ENCODE data around the gene SH3PXD2A. TPM values are rescaled to one million over a fixed set of nuclear protein-coding genes. Genes with fewer than 3 reads are reported as not detected.

SH3PXD2A gene
- total and polyA plus RNA-seq, 5 experiments from 2014 or later, result 0.09 to 22.4 (median 0.50) TPM

DNA sequence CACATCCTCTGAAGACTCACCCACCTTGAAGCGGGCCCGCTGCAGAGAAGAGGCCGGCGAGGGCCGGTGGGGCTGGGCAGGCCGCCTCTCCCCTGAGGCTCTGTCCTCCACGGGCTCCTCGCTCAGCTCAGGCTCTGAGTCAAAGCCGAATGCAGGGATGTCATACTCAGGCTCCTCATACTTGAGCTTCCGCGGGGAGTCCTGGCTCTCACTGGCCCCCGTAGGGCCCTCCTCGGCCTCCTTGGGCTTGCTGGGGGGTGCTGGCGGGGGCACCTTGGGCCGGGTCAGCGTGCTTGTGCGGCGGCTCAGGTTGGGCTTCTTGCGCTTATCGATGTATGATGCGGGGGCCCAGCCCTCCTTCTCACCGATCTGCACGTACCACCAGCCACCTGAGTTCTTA lies 252.0 kb downstream of the SH3PXD2A start:
- Mint-ChIP-seq H3K4me3 (no peak overlapping the region), H3K36me3 (peaks cover 0 to 9% (median 0%) of the 10 kb centered on the region in 3 donors), H3K4me1 (peaks cover 0 to 2% (median under 1%) of the 10 kb centered on the region in 4 donors), H3K9me3 (no peaks in the 10 kb centered on the region), H3K27me3 (no peaks in the 10 kb centered on the region), H3K27ac (peak overlapping the region in 1 of 10 donors; percentile 33)
- no peak for DNase-seq
- ATAC-seq, result no peak
- POLR2A ChIA-PET, result no interaction called here

DNA sequence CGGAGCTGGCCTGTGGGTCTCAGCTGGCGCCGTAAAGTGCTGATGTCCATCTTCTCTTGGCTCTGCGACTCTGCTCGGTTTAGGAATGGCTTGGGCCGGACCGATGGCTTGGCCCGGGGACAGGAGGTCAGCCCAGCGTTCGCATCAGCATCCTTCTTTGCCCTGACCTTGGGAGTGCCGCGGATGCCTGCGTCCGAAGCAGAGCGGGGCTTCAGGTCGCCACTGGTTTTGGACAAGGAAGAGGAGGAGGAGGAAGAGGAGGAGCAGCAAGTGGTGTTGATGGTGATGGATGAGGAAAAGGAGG lies 252.6 kb downstream of the SH3PXD2A start:
- ATAC-seq (no peak), DNase-seq (no peak)
- Mint-ChIP-seq H3K27me3 (no peaks in the 10 kb centered on the region), H3K36me3 (peaks cover 0 to 9% (median 0%) of the 10 kb centered on the region in 3 donors), H3K9me3 (no peaks in the 10 kb centered on the region), H3K27ac (no peak overlapping the region), H3K4me3 (peak overlapping the region in 1 of 10 donors; percentile 38), H3K4me1 (peaks cover 0 to 2% (median under 1%) of the 10 kb centered on the region in 4 donors)
- POLR2A ChIA-PET, result no interaction called here

DNA sequence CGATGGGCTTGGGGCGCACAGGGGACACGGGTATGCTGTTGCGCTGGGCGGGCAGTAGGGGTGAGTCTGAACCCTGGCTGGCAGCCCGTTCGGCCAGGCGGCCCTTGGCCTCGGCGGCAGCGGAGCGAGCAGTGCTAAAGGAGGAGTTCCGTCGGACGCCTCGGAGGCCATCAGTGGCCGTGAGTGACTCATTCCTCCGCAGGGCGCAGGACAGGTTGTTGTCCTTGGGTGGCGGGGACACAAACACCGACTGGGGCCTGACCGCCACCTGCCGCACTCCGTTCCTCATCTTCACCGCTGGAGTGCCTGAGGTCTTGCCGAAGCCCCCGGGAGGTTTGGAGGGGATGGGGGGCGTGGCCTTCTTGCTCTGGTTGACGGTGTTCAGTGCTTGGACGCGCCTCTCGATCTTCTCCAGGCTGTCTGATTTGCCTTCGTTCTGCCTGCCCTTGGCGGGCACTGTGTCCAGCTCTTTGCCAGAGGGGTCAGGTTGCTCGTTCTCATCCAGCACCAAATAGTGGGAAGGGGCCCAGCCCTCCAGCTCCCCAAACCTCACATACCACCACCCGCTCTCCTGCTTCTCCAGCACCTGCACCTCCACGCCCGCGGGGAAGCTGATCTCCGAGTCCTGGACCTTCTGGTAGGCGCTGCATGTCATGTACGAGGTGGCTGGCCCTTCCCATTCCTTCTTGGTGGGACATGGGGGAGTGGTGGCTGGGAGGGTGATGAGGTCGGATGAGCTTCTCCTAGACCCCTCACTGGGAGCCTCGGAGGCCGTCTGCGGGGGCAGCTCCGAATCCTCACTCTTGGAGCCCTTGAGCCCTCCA lies 253.1 kb downstream of the SH3PXD2A start:
- ATAC-seq (no peak), DNase-seq (no peak)
- peak overlapping the region in 1 of 10 donors; percentile 1 for H3K27ac Mint-ChIP-seq
- POLR2A ChIA-PET, result interaction anchor here (0.6 kb wide), 1 partner anchor 515 kb away, joined by 5 read pairs; no protein-coding TSS in a partner anchor
- H3K36me3 Mint-ChIP-seq, result peaks cover 0 to 9% (median 0%) of the 10 kb centered on the region in 3 donors
- peaks cover 0 to 2% (median under 1%) of the 10 kb centered on the region in 4 donors for H3K4me1 Mint-ChIP-seq
- H3K9me3 Mint-ChIP-seq, result no peaks in the 10 kb centered on the region
- H3K27me3 Mint-ChIP-seq, result no peaks in the 10 kb centered on the region
- H3K4me3 Mint-ChIP-seq, result no peak overlapping the region

DNA sequence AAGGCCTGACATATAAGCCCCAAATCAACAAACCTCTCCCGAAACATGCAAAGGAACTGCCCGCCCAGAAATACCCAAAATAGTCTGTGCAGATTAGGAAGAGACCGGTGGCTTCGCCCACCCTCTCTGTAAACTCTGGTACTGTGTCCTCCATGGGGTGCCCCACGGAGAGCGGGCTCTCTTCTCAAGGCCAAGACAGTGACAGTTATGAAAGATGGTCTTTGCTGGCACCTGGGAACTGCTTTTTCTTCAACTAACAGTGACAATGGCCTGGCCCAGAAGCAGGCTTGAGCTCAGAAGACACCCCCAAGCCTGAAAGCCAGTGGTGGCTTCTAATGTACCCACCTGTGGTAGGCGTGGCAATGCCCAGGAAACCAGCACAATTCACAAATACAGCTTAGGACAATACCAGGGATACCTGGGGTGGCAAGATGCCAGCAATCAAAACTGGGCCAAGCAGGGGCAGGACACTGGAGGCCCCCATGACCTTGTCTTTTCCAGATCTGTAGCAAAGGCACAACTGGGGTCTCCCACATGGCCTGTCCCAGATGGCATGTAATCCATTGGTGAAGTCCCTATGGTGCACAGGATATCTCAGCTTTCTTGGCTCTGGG lies 254.3 kb downstream of the SH3PXD2A start:
- H3K36me3 Mint-ChIP-seq, result peaks cover 0 to 9% (median 0%) of the 10 kb centered on the region in 3 donors
- no peaks in the 10 kb centered on the region for H3K9me3 Mint-ChIP-seq
- no peak overlapping the region for H3K4me3 Mint-ChIP-seq
- POLR2A ChIA-PET, result no interaction called here
- H3K4me1 Mint-ChIP-seq, result peaks cover 0 to 2% (median under 1%) of the 10 kb centered on the region in 4 donors
- no peak overlapping the region for H3K27ac Mint-ChIP-seq
- no peak for ATAC-seq
- DNase-seq, result no peak
- H3K27me3 Mint-ChIP-seq, result no peaks in the 10 kb centered on the region

DNA sequence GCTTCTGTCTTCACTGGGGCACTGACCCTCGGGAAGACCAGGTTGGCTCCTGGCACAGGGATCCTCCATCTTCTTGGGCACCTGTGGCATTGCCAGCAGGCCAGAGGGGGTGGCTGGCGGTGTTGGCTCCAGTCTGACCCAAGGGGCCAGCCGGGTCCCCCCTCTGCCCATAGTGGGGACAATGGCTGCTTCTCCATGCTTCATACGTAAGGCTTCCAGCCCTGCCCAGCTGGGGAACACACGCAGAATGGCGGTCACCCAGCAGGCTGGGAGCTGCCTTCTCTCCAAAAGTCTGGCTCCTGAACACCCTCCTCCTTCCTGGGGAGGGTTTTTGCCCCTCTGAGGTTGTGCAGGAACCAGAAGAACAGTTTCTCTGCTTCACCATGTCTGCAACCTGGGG lies 255.1 kb downstream of the SH3PXD2A start:
- ATAC-seq (no peak), DNase-seq (no peak)
- POLR2A ChIA-PET, result no interaction called here
- Mint-ChIP-seq H3K4me3 (no peak overlapping the region), H3K27me3 (no peaks in the 10 kb centered on the region), H3K27ac (no peak overlapping the region), H3K36me3 (peaks cover 0 to 9% (median 0%) of the 10 kb centered on the region in 3 donors), H3K4me1 (peaks cover 0 to 2% (median under 1%) of the 10 kb centered on the region in 4 donors), H3K9me3 (no peaks in the 10 kb centered on the region)

DNA sequence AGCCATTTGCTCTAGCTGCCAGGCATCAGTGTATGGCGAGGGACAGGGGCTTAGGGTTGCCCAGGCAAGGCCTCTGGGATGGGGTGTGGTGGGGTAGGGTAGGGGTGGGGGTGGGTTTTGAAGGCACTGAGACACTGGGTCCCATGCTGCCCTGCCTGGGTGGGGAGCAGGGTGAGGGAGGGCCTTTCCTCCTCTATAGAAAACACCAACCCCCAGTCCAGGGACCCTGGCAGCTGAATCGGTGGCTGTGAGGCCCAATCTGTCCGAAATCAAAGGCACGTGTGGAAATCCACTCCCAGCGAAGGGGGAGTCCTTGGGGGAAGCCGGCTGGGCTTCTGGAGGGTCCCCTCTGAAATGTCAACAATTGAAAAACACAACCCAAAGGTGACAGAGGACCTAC lies 255.5 kb downstream of the SH3PXD2A start:
- Mint-ChIP-seq H3K4me1 (peaks cover 0 to 2% (median under 1%) of the 10 kb centered on the region in 4 donors), H3K27me3 (no peaks in the 10 kb centered on the region), H3K4me3 (no peak overlapping the region), H3K27ac (no peak overlapping the region), H3K9me3 (no peaks in the 10 kb centered on the region), H3K36me3 (peaks cover 0 to 9% (median 0%) of the 10 kb centered on the region in 3 donors)
- POLR2A ChIA-PET, result no interaction called here
- DNase-seq (no peak), ATAC-seq (no peak)

DNA sequence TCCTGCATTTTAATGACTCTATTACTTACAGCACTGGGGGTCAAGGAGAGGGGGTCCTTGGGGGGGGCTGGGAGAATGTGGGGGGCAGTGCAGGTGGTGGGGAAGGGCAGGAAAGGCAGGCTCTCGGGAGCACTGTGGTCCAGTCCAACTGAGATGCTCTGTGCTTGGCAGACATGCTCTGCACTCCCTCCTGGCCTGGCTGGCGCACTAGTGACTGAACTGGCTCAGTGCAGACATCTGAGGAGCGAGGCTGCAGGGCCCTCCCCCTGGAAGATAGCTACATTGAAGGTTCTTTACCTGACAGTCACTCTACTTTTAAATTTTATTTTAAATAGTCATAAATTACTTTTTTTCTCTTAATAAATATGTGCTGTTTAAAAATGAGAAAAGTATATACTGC lies 256.2 kb downstream of the SH3PXD2A start:
- H3K27me3 Mint-ChIP-seq, result no peaks in the 10 kb centered on the region
- peak overlapping the region in 1 of 10 donors; percentile 40 for H3K27ac Mint-ChIP-seq
- DNase-seq (no peak), ATAC-seq (no peak)
- peaks cover 0 to 2% (median under 1%) of the 10 kb centered on the region in 4 donors for H3K4me1 Mint-ChIP-seq
- H3K36me3 Mint-ChIP-seq, result peaks cover 0 to 9% (median 0%) of the 10 kb centered on the region in 3 donors
- POLR2A ChIA-PET, result no interaction called here
- H3K4me3 Mint-ChIP-seq, result no peak overlapping the region
- no peaks in the 10 kb centered on the region for H3K9me3 Mint-ChIP-seq

DNA sequence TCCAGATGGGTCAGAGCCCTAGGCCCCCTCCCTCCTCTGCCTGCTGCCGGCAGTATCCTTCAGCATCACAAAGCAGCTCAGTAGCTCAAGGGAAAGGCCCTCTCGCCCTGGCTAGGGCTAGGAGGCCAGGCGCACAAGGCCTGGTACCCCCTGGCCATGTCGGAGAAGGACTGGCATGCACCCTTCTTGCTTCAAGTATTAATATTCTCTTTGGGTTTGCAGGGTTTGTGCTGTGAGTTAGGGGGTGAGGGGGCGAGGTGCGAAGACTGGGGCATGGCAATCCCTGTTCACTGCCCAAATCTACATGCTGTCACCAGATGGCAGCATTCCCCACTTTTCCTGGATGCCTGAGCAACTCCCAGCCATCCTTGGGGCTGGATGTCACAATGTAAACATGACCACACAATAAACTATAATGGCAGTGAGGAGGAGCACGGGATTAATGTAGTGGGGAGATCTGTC lies 256.7 kb downstream of the SH3PXD2A start:
- H3K4me3 Mint-ChIP-seq, result no peak overlapping the region
- DNase-seq (no peak), ATAC-seq (no peak)
- H3K27ac Mint-ChIP-seq, result peak overlapping the region in 1 of 10 donors; percentile 40
- peaks cover 0 to 9% (median 0%) of the 10 kb centered on the region in 3 donors for H3K36me3 Mint-ChIP-seq
- POLR2A ChIA-PET, result no interaction called here
- no peaks in the 10 kb centered on the region for H3K9me3 Mint-ChIP-seq
- peaks cover 0 to 2% (median under 1%) of the 10 kb centered on the region in 4 donors for H3K4me1 Mint-ChIP-seq
- H3K27me3 Mint-ChIP-seq, result no peaks in the 10 kb centered on the region

DNA sequence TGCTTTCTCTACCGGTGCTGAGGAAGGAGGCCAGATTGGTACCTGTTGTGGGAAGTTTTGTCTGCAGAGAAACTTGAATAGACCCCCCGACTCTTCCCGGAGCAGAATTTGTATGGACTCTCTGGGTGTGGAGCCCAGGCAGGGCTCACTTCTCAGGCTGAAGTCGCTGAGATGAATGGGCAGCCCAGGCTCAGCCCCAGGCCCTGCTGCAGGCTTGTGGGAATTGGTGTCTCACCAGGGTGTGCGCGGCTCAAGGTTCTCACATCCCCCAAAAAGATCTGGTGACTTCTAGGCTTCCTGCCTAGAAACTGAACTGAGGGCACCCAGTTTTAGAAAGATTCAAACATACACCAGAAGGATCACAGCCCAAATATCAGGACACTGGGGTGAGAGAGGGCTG lies 258.4 kb downstream of the SH3PXD2A start:
- Mint-ChIP-seq H3K27me3 (no peaks in the 10 kb centered on the region), H3K27ac (no peak overlapping the region), H3K9me3 (no peaks in the 10 kb centered on the region), H3K4me1 (no peaks in the 10 kb centered on the region), H3K4me3 (no peak overlapping the region), H3K36me3 (no peaks in the 10 kb centered on the region)
- POLR2A ChIA-PET, result no interaction called here
- DNase-seq (no peak), ATAC-seq (no peak)

DNA sequence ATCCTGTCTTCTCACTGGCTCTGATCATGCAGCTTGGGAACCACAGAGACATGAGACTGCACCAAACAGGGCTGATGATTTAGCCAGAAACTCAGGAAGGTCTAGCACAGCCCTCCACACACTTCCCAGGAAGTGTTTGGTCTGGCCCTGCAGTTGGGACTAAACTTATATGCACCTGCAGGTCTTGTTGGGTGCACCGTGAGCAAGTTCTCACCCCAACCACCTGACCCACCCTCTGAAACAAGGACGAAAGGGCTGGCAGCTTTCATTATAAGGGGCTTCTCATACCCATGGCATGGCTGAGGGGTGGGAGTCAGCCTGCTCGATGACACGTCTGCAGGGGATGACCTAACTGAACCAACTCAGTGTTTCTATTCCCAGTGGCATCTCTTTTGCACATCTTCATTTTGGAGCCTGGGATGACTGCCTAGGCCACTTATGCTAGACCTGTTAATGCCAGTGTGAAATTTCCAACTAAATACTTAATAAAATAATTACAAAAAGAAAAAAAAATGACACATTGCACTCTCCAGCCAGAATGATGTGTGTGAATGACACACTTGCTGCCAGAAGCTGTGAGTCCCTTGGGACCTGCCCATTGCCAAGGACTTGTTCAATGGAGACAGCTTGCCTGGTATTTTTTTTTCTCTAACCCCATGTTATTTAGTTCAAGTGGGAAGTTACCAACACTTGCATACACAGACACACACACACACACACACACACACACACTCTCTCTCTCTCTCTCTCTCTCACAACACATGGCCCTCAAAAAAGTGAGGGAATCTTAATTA lies 259.2 kb downstream of the SH3PXD2A start:
- no peak overlapping the region for H3K4me3 Mint-ChIP-seq
- POLR2A ChIA-PET, result no interaction called here
- ATAC-seq (no peak), DNase-seq (no peak)
- H3K9me3 Mint-ChIP-seq, result no peaks in the 10 kb centered on the region
- no peak overlapping the region for H3K27ac Mint-ChIP-seq
- H3K27me3 Mint-ChIP-seq, result no peaks in the 10 kb centered on the region
- H3K4me1 Mint-ChIP-seq, result no peaks in the 10 kb centered on the region
- H3K36me3 Mint-ChIP-seq, result no peaks in the 10 kb centered on the region

DNA sequence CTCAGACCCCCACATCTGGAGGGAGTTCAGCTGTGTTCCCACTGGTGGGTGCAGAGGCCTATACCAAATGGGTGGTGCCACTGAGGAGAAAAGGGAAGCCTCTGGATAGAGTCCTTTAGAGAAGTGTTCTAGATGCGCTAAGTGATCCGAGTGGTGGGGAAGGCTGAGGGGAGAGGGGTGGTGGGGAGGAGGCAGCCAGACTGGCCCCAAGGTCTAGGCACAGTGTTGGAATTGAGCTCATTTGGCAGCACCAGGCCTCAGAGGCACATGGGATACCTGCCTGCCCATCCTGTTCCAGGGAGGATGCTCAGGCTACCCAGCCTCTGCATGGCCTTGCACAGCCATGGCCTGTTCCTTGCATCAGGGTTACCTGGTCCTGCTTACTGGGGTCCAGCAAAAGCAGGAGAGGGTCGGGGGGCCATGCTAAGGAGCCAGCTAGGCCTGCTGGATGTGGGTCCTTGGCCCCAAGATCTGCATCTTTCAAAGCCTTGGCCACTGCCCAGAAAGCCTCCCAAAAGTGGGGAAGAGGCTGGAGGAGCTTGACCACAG lies 262.3 kb downstream of the SH3PXD2A start:
- POLR2A ChIA-PET, result interaction anchor here (2.2 kb wide), 1 partner anchor 9 kb away, joined by 6 read pairs; no protein-coding TSS in a partner anchor
- Mint-ChIP-seq H3K4me1 (no peaks in the 10 kb centered on the region), H3K4me3 (no peak overlapping the region), H3K9me3 (no peaks in the 10 kb centered on the region), H3K27me3 (no peaks in the 10 kb centered on the region), H3K27ac (no peak overlapping the region), H3K36me3 (no peaks in the 10 kb centered on the region)
- DNase-seq, result no peak
- no peak for ATAC-seq

DNA sequence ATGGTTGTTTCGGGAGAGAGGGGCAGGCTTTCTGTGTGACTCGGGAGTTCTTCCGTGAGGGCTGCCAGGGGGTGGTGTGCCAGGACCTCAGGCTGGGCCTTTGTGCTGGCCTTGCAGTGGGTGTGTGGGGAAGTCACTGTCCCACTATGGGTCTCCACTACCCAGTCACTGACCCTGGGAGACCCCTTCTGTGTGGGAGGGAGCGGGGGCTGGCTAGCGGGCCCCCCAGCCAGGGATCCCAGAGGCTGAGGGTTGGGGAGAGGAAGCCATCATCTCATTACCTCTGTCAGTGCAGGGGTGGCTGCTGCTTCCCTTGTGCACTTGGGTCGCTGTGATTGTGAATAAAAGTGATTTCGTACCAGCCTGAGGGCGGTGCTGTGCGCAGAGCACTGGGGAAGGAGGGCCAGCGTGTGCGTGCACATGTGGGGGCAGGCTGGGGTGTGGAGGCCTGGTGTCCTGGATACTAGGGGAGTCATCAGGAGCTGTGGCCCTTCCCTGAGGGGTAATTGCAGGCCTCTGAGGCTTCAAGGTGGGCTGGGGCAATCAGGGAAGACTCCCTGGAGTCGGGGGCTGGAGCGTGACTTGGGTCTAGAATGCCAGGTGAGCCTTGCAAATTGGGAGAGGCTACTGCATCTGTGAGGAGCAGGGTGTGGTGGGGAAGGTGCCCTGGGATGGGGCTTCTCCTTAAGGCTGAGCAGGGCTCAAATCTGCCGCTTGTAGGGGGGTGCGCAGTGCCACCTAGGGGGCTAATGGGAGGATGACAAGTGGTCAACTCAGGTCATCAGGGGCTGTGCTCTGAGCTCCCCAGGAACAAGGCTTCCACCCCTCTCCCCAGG lies 263.0 kb downstream of the SH3PXD2A start:
- no peaks in the 10 kb centered on the region for H3K9me3 Mint-ChIP-seq
- peak in 7 of 10 donors; percentile 19 to 75 (median 30) for DNase-seq
- H3K27me3 Mint-ChIP-seq, result no peaks in the 10 kb centered on the region
- POLR2A ChIA-PET, result interaction anchor here (2.2 kb wide), 1 partner anchor 8 kb away, joined by 6 read pairs; no protein-coding TSS in a partner anchor
- H3K36me3 Mint-ChIP-seq, result no peaks in the 10 kb centered on the region
- peak overlapping the region in 1 of 10 donors; percentile 55 for H3K27ac Mint-ChIP-seq
- no peaks in the 10 kb centered on the region for H3K4me1 Mint-ChIP-seq
- peak; percentile 66 to 91 for ATAC-seq
- no peak overlapping the region for H3K4me3 Mint-ChIP-seq

All from naive thymus-derived CD8-positive, alpha-beta T cell (primary cell).